PC-3 (cell line): ENCODE results near the gene IRGQ. TPM values are rescaled to one million over a fixed set of nuclear protein-coding genes. Genes with fewer than 3 reads are reported as not detected.

Experiments
- ATAC-seq: fragments of 200-7000 bp; cut with Tn5 transposase; 2 replicates; pipeline ENCODE4 v1.9.1; 2020; ENCODE audit warnings: mild to moderate bottlenecking, moderate library complexity
- BruUV-seq: library from RNA; stranded (reverse); fragments of 400-500 nt; replicated peaks from 2 replicates; lab custom pipeline; 2021; lab: Mats Ljungman, UMichigan
- CTCF ChIA-PET: fragments of 300-600 bp; sonication (Branson Sonifier 250); formaldehyde crosslinking; loops from one replicate; lab custom pipeline; 2022; ENCODE audit warnings: antibody characterized with exemption; lab: Charles Lee
- POLR2A ChIA-PET: fragments of 300-600 bp; sonication (Branson Sonifier 250); formaldehyde crosslinking; loops from one replicate; lab custom pipeline; 2022; ENCODE audit warnings: antibody characterized with exemption; ENCODE audit not compliant: unreplicated experiment; lab: Charles Lee
- DNase-seq: peaks from one replicate; pipeline ENCODE4 v3.0.0-alpha.2; 2015
- H2AFZ ChIP-seq: fragments of 300-600 bp; sonication (generic); 2 replicates; pipeline ENCODE4 v1.6.0; 2016; ENCODE audit warnings: antibody characterized with exemption, low read length
- H3F3A ChIP-seq: fragments of 300-600 bp; sonication (generic); one replicate; pipeline ENCODE4 v1.6.0; 2017; ENCODE audit warnings: antibody characterized with exemption, low read length, control low read depth, mild to moderate bottlenecking; ENCODE audit not compliant: unreplicated experiment
- H3K27ac ChIP-seq: fragments of 300-600 bp; sonication (generic); 2 replicates; pipeline ENCODE4 v1.5.1; 2016; ENCODE audit warnings: mild to moderate bottlenecking, low read length
- H3K27me3 ChIP-seq: fragments of 300-600 bp; sonication (generic); 2 replicates; pipeline ENCODE4 v1.6.1; 2016; ENCODE audit warnings: low read length, mixed read lengths
- H3K36me3 ChIP-seq: fragments of 300-600 bp; sonication (generic); 2 replicates; pipeline ENCODE4 v1.6.1; 2016; ENCODE audit warnings: low read depth, mixed run types, low read length, mixed read lengths
- H3K4me1 ChIP-seq: fragments of 300-600 bp; sonication (generic); 2 replicates; pipeline ENCODE4 v1.5.1; 2016; ENCODE audit warnings: low read length; ENCODE audit not compliant: insufficient read depth
- H3K4me2 ChIP-seq: fragments of 300-600 bp; sonication (generic); 2 replicates; pipeline ENCODE4 v1.6.0; 2016; ENCODE audit warnings: low read length
- H3K4me3 ChIP-seq: fragments of 300-600 bp; sonication (generic); 2 replicates; pipeline ENCODE4 v1.5.1; 2016; ENCODE audit warnings: mild to moderate bottlenecking, low read length, mixed read lengths
- H3K79me2 ChIP-seq: fragments of 300-600 bp; sonication (generic); 2 replicates; pipeline ENCODE4 v1.6.1; 2017; ENCODE audit warnings: low read length, mixed read lengths
- H3K9ac ChIP-seq: fragments of 300-600 bp; sonication (generic); 2 replicates; pipeline ENCODE4 v1.6.0; 2016; ENCODE audit warnings: mild to moderate bottlenecking, low read length
- H3K9me2 ChIP-seq: fragments of 300-600 bp; sonication (generic); replicated peaks from 2 replicates; pipeline ENCODE4 v1.6.1; 2016; ENCODE audit warnings: mixed run types, low read length, mixed read lengths
- H3K9me3 ChIP-seq: fragments of 300-600 bp; sonication (generic); 2 replicates; pipeline ENCODE4 v1.6.1; 2016; ENCODE audit warnings: low read length, mixed read lengths
- H4K20me1 ChIP-seq: fragments of 300-600 bp; sonication (generic); 2 replicates; pipeline ENCODE4 v1.6.1; 2016; ENCODE audit warnings: low read length, mixed read lengths
- EZH2 ChIP-seq: fragments of 300-600 bp; sonication (generic); IDR thresholded peaks from one replicate; pipeline ENCODE4 v1.6.1; 2017; ENCODE audit warnings: antibody characterized with exemption, mild to moderate bottlenecking, low read length; ENCODE audit not compliant: unreplicated experiment
- EZH2phosphoT487 ChIP-seq: fragments of 300-600 bp; sonication (generic); IDR thresholded peaks from 2 replicates; pipeline ENCODE4 v1.6.1; 2018; ENCODE audit warnings: mild to moderate bottlenecking, antibody characterized with exemption, low read length, borderline replicate concordance
- intact Hi-C: fragments of 100-400 bp; cut with micrococcal nuclease; formaldehyde crosslinking; loops from 2 replicates; pipeline ENCODE4 v1.9.0; 2023
- total RNA-seq: library from RNA; depleted of rRNA; stranded (reverse); fragments of >200 nt; gene quantifications from 2 replicates; pipeline ENCODE4 v1.2.3, GENCODE V29; 2014
- TF ChIP-seq, protein P1 (sequence below): fragments of 300-600 bp; sonication (generic); conservative IDR thresholded peaks from 2 replicates; pipeline ENCODE4 v1.5.1; 2017; ENCODE audit warnings: antibody characterized with exemption, low read depth, mild to moderate bottlenecking, low read length

Gene IRGQ
- total RNA-seq, 1 experiment from 2014 or later: 12.5 TPM

DNA sequence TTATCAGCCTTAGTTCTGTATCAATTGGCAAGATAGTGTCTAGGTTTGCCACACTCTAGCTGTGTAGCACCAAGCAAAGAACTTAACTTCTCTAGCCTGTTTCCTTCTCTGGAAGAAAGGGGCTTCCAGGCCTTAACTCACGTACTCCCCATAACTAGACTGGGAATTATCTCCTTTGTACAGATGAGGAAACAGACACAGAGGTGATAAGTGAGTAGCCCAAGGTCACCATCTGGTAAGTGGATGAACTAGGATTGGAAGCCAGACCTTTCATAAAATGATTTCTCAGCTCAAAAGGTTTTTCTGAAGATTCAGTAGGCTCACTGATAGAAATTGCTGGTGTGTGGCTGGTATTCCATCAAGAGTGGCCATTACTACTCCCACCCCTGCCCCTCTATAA, 20.4 kb upstream of the IRGQ start:
- POLR2A ChIA-PET: no interaction called here
- Histone ChIP-seq H3K9me3 (no peaks in the 10 kb centered on the region), H3K9me2 (no peaks in the 10 kb centered on the region), H3K27me3 (no peaks in the 10 kb centered on the region), H3K27ac (no peak overlapping the region), H3K79me2 (peaks cover 18% of the 10 kb centered on the region), H3K36me3 (no peaks in the 10 kb centered on the region; the same call in 1 of the 2 replicates), H4K20me1 (no peaks in the 10 kb centered on the region), H3F3A (no peaks in the 10 kb centered on the region), H3K4me2 (no peak overlapping the region), H3K4me1 (peaks cover 13% of the 10 kb centered on the region), H2AFZ (no peak overlapping the region), H3K9ac (no peak overlapping the region), H3K4me3 (no peak overlapping the region)
- DNase-seq: no peak
- no peak for TF ChIP-seq EZH2phosphoT487
- no peak for TF ChIP-seq EZH2
- TF ChIP-seq, protein P1, sequence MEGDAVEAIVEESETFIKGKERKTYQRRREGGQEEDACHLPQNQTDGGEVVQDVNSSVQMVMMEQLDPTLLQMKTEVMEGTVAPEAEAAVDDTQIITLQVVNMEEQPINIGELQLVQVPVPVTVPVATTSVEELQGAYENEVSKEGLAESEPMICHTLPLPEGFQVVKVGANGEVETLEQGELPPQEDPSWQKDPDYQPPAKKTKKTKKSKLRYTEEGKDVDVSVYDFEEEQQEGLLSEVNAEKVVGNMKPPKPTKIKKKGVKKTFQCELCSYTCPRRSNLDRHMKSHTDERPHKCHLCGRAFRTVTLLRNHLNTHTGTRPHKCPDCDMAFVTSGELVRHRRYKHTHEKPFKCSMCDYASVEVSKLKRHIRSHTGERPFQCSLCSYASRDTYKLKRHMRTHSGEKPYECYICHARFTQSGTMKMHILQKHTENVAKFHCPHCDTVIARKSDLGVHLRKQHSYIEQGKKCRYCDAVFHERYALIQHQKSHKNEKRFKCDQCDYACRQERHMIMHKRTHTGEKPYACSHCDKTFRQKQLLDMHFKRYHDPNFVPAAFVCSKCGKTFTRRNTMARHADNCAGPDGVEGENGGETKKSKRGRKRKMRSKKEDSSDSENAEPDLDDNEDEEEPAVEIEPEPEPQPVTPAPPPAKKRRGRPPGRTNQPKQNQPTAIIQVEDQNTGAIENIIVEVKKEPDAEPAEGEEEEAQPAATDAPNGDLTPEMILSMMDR: no peak
- intact Hi-C loops: no loop called here
- CTCF ChIA-PET: no interaction called here
- BruUV-seq: no TSS peak
- ATAC-seq: no peak

DNA sequence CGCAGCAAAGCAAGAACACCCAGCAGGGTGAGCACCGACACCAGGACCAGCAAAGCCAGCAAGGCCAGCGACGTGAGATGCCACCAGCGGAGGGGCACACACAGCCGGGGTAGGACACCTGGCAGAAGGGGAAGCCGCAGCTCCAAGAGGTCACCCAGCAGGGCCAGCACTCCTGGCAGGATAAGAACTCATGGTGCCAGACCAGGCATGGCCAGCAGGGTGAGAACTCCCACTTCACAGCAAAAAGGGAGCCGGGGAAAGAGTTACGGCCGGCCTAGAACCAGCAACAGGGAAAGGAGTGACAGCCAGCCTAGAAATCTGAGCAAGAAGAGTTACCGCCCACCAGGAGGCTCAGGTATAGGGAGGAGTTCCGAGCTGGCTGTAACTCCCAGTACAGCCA, 16.4 kb upstream of the IRGQ start:
- no peak for DNase-seq
- ATAC-seq: no peak
- Histone ChIP-seq H3K4me2 (no peak overlapping the region), H3K27me3 (no peaks in the 10 kb centered on the region), H3K27ac (no peak overlapping the region), H3K9me2 (no peaks in the 10 kb centered on the region), H3K4me1 (no peaks in the 10 kb centered on the region), H2AFZ (no peak overlapping the region), H3K36me3 (no peaks in the 10 kb centered on the region; the same call in 1 of the 2 replicates), H4K20me1 (no peaks in the 10 kb centered on the region), H3F3A (no peaks in the 10 kb centered on the region), H3K9me3 (no peaks in the 10 kb centered on the region), H3K4me3 (no peak overlapping the region), H3K79me2 (0 out of 2 replicates have a peak, but pooled peaks cover 6% of the 10 kb centered on the region), H3K9ac (no peak overlapping the region)
- intact Hi-C loops: no loop called here
- TF ChIP-seq EZH2: no peak
- TF ChIP-seq EZH2phosphoT487: no peak
- TF ChIP-seq, protein P1: no peak
- POLR2A ChIA-PET: no interaction called here
- BruUV-seq: no TSS peak
- CTCF ChIA-PET: no interaction called here

DNA sequence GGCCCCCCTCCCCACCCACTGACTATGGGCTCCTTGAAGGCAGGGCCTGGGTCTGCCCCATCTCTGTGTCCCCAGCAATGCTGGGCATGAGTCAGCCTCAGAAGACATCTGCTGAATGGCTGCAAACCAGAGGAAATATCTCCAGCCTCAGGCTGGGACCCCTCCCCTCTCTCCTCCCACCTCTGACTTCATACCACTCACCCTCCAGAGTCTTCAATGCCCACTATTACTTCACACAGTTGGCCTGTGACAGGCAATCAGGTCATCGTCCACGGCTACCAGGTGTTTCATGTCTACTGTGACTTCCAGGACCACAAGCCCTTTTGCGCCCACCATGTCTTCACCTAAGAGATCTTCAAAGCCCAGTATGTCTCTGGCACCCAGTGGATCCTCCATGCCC, 15.9 kb upstream of the IRGQ start, which contains the start of gene SRRM5:
SRRM5 (plus strand) TSS at position 301 of the 400 bp plus-strand sequence; CDS start at position 335, 34 bp downstream.
- Histone ChIP-seq H3K36me3 (no peaks in the 10 kb centered on the region; the same call in 1 of the 2 replicates), H3K79me2 (0 out of 2 replicates have a peak, but pooled peaks cover under 1% of the 10 kb centered on the region), H3K4me1 (no peaks in the 10 kb centered on the region), H3K27me3 (no peaks in the 10 kb centered on the region), H3K27ac (no peak within 1 kb of the TSS), H4K20me1 (no peaks in the 10 kb centered on the region), H2AFZ (no peak within 1 kb of the TSS), H3K4me3 (no peak within 1 kb of the TSS), H3K9ac (no peak within 1 kb of the TSS), H3K4me2 (no peak within 1 kb of the TSS), H3K9me3 (no peaks in the 10 kb centered on the region), H3F3A (no peaks in the 10 kb centered on the region), H3K9me2 (no peaks in the 10 kb centered on the region)
- no TSS peak for BruUV-seq
- POLR2A ChIA-PET: no interaction called here
- DNase-seq (no peak), ATAC-seq (no peak)
- CTCF ChIA-PET: no interaction called here
- intact Hi-C loops: no loop called here
- TF ChIP-seq, protein P1: no peak
